ENCODE data around the gene ZKSCAN5.

ZKSCAN5 gene

GRCh38 chr7:99485094-99485493, 19.4 kb upstream of the ZKSCAN5 start:
- no peak for TF ChIP-seq CTCF (IDR thresholded peaks at IDR 0.05)

DNA sequence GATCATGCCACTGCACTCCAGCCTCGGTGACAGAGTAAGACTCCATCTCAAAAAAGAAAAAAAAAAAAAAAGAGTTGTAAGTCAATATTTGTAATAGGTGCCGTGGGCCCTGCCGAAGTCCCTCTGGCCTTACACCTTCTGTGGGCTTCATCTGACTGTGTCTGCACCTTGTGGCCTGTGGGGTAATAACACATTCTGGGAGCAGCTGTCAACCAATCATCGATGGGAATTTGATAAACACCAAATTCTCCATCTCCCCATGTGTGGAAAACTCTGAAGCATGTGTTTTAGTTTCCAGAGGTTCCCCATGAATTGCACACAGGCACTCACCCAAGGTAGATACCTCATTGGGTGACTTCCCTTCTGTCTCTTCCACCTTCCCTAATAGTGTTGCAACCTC, 15.2 kb upstream of the ZKSCAN5 start:
- Histone ChIP-seq H3K4me1 (ENCODE audit: control insufficient read depth in 1 of 2, insufficient read depth in 1 of 2, low read depth in 1 of 2, low read length in 1 of 2) (no peaks in the 10 kb centered on the region), H3K27me3 (no peaks in the 10 kb centered on the region), H3K36me3 (peaks cover 37% of the 10 kb centered on the region), H3K27ac (no peak overlapping the region), H3K9me3 (no peaks in the 10 kb centered on the region), H3K4me3 (ENCODE audit: low read depth in 1 of 2, low read length in 1 of 2) (no peak overlapping the region)
- no peak for TF ChIP-seq CTCF (IDR thresholded peaks at IDR 0.05)

More at GRCh38 chr7:99485094-99485493, 19.4 kb upstream of the ZKSCAN5 start:
- H3K4me1 ChIP-seq (ENCODE audit: control insufficient read depth in 1 of 2, insufficient read depth in 1 of 2, low read depth in 1 of 2, low read length in 1 of 2) = no peaks in the 10 kb centered on the region
- no peaks in the 10 kb centered on the region for H3K9me3 ChIP-seq
- no peak overlapping the region for H3K4me3 ChIP-seq (ENCODE audit: low read depth in 1 of 2, low read length in 1 of 2)
- H3K36me3 ChIP-seq = peaks cover 45% of the 10 kb centered on the region
- H3K27ac ChIP-seq = no peak overlapping the region
- no peaks in the 10 kb centered on the region for H3K27me3 ChIP-seq

GRCh38 chr7:99490878-99491277, 13.6 kb upstream of the ZKSCAN5 start:
- no peak overlapping the region for H3K4me3 ChIP-seq (ENCODE audit: low read depth in 1 of 2, low read length in 1 of 2)
- H3K9me3 ChIP-seq = no peaks in the 10 kb centered on the region
- peaks cover 47% of the 10 kb centered on the region for H3K36me3 ChIP-seq
- no peak overlapping the region for H3K27ac ChIP-seq
- no peak for TF ChIP-seq CTCF (IDR thresholded peaks at IDR 0.05)
- no peaks in the 10 kb centered on the region for H3K4me1 ChIP-seq (ENCODE audit: control insufficient read depth in 1 of 2, insufficient read depth in 1 of 2, low read depth in 1 of 2, low read length in 1 of 2)
- H3K27me3 ChIP-seq = no peaks in the 10 kb centered on the region

- H3K4me1 ChIP-seq (ENCODE audit: control insufficient read depth in 1 of 2, insufficient read depth in 1 of 2, low read depth in 1 of 2, low read length in 1 of 2) = peaks cover 15 to 16% of the 10 kb centered on the region in 2 experiments
- H3K4me3 ChIP-seq (ENCODE audit: low read depth in 1 of 2, low read length in 1 of 2) = no peak overlapping the region
- H3K36me3 ChIP-seq = peaks cover 64% of the 10 kb centered on the region
- no peaks in the 10 kb centered on the region for H3K27me3 ChIP-seq
- no peak for TF ChIP-seq CTCF (IDR thresholded peaks at IDR 0.05)
- H3K9me3 ChIP-seq = no peaks in the 10 kb centered on the region
- H3K27ac ChIP-seq = no peak overlapping the region
Observed at GRCh38 chr7:99493823-99494222, 10.6 kb upstream of the ZKSCAN5 start.

DNA sequence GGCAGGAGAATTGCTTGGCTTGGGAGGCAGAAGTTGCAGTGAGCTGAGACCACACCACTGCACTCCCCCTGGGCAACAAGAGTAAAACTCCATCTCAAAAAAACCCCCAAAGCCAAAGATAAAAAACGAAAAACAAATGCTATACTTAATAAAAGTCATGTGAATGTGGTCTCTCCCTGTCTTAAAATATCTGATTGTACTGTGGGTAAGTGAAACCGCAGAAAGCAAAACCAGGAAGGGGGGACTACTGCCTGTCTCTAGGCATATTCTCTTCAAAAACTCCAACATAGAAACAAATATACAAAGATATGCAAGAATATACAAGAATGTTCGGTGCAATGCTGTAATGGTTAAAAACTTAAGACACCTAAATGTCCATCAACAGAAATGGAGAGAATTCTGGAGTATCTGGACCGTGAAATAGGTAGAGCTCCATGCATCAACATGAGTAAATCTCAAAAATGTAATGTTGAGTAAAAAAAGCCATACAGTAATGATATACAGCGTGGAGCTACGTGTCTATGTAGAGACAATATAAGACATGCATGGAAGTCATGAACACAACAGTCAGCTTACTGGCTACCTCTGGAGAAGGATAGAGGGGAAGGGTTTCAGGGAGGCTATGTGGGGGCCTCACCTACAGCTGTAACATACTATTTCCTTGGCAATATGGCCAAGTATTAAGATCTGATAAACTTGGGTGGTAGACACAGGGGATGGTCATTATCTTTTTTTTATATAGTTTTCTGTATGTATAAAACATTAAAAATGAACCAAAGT, 6.5 kb upstream of the ZKSCAN5 start:
- no peak for TF ChIP-seq CTCF (IDR thresholded peaks at IDR 0.05)
- Histone ChIP-seq H3K27ac (peak overlapping the region; percentile 92), H3K9me3 (no peaks in the 10 kb centered on the region), H3K27me3 (no peaks in the 10 kb centered on the region), H3K36me3 (peaks cover 57% of the 10 kb centered on the region), H3K4me1 (ENCODE audit: control insufficient read depth in 1 of 2, insufficient read depth in 1 of 2, low read depth in 1 of 2, low read length in 1 of 2) (peaks cover 28% of the 10 kb centered on the region in 2 experiments), H3K4me3 (ENCODE audit: low read depth in 1 of 2, low read length in 1 of 2) (peak overlapping the region; percentile 76 to 95)
